Retina (tissue), 1 donor: Measurements from ENCODE around the gene PEAR1.
"Not testable (repeated sequence)": the region's sequence is repeated elsewhere in the genome, so short reads cannot be mapped to it uniquely, and the experiment has no call there.

Source experiments
- DNase-seq: peaks from one replicate; pipeline ENCODE4 v3.0.0-alpha.2; 2016

The PEAR1 gene

GRCh38 chr1:156923670-156924477 lies 30.4 kb downstream of the PEAR1 start:
- no peak for DNase-seq

GRCh38 chr1:156924478-156925153 lies 31.1 kb downstream of the PEAR1 start:
- DNase-seq, result no peak

GRCh38 chr1:156925154-156926010 lies 31.9 kb downstream of the PEAR1 start:
- DNase-seq, result no peak

- no peak for DNase-seq
Observed at GRCh38 chr1:156926175-156926574, 32.7 kb downstream of the PEAR1 start.

GRCh38 chr1:156926695-156927094 lies 33.2 kb downstream of the PEAR1 start:
- not testable (repeated sequence) for DNase-seq

- DNase-seq, result peak; percentile 89
Observed at GRCh38 chr1:156927215-156928042, 33.9 kb downstream of the PEAR1 start.

GRCh38 chr1:156928043-156928602 lies 34.6 kb downstream of the PEAR1 start:
- no peak for DNase-seq

GRCh38 chr1:156929596-156930238 lies 36.2 kb downstream of the PEAR1 start:
- DNase-seq, result no peak

GRCh38 chr1:156930483-156930882 lies 37.0 kb downstream of the PEAR1 start:
- DNase-seq, result no peak

GRCh38 chr1:156931211-156931952 lies 37.9 kb downstream of the PEAR1 start:
- no peak for DNase-seq

- DNase-seq, result no peak
Observed at GRCh38 chr1:156931974-156932710, 38.6 kb downstream of the PEAR1 start.

- no peak for DNase-seq
Observed at GRCh38 chr1:156933136-156933535, 39.6 kb downstream of the PEAR1 start.

GRCh38 chr1:156935505-156936128 lies 42.1 kb downstream of the PEAR1 start:
- DNase-seq, result no peak

GRCh38 chr1:156936191-156936590 lies 42.7 kb downstream of the PEAR1 start:
- no peak for DNase-seq

GRCh38 chr1:156936721-156937220 lies 43.3 kb downstream of the PEAR1 start:
- no peak for DNase-seq

GRCh38 chr1:156937883-156938282 lies 44.4 kb downstream of the PEAR1 start:
- no peak for DNase-seq

- DNase-seq, result no peak
Observed at GRCh38 chr1:156938813-156939212, 45.3 kb downstream of the PEAR1 start.

- DNase-seq, result no peak
Observed at GRCh38 chr1:156939786-156940334, 46.3 kb downstream of the PEAR1 start.

- no peak for DNase-seq
Observed at GRCh38 chr1:156941675-156942074, 48.2 kb downstream of the PEAR1 start.
